Stimulated activated memory B cell treated with anti-CD40 and anti-IgM and Interleukin-4, amounts not matched to agents 10 μg/mL and 1 μg/mL and 100 μg/mL, for 72 hours (primary cell): Measurements from ENCODE around the gene C4orf36.

Experiments used
- ATAC-seq: fragments of 150-1000 bp; cut with Tn5 transposase; 2 replicates; pipeline ENCODE4 v1.10.0; 2021
- H3K27ac Mint-ChIP-seq: one replicate; pipeline ENCODE4 v1.8.0; 2022; ENCODE audit warnings: mild to moderate bottlenecking, mixed read lengths
- H3K27me3 Mint-ChIP-seq: one replicate; pipeline ENCODE4 v1.8.0; 2022; ENCODE audit warnings: mixed read lengths
- H3K36me3 Mint-ChIP-seq: one replicate; pipeline ENCODE4 v1.8.0; 2022; ENCODE audit warnings: mixed read lengths
- H3K4me1 Mint-ChIP-seq: one replicate; pipeline ENCODE4 v1.8.0; 2022; ENCODE audit warnings: mixed read lengths
- H3K4me3 Mint-ChIP-seq: one replicate; pipeline ENCODE4 v1.8.0; 2022; ENCODE audit warnings: mild to moderate bottlenecking, moderate library complexity, mixed read lengths
- H3K9me3 Mint-ChIP-seq: one replicate; pipeline ENCODE4 v1.8.0; 2022; ENCODE audit warnings: mixed read lengths

The C4orf36 gene

GRCh38 chr4:86924811-86925210, 32.6 kb upstream of the C4orf36 start:
- Mint-ChIP-seq H3K36me3 (peaks cover 3% of the 10 kb centered on the region), H3K27me3 (no peaks in the 10 kb centered on the region), H3K27ac (no peak overlapping the region), H3K4me1 (peaks cover 30% of the 10 kb centered on the region), H3K4me3 (no peak overlapping the region), H3K9me3 (no peaks in the 10 kb centered on the region)
- no peak for ATAC-seq

- Mint-ChIP-seq H3K4me3 (no peak overlapping the region), H3K9me3 (no peaks in the 10 kb centered on the region), H3K36me3 (no peaks in the 10 kb centered on the region), H3K4me1 (peaks cover 22% of the 10 kb centered on the region), H3K27ac (no peak overlapping the region), H3K27me3 (no peaks in the 10 kb centered on the region)
- ATAC-seq, result no peak
Measured at GRCh38 chr4:86921608-86922252, 29.5 kb upstream of the C4orf36 start.

GRCh38 chr4:86919561-86920223, 27.5 kb upstream of the C4orf36 start:
- Mint-ChIP-seq H3K4me3 (no peak overlapping the region), H3K4me1 (peaks cover 22% of the 10 kb centered on the region), H3K27ac (no peak overlapping the region), H3K9me3 (no peaks in the 10 kb centered on the region), H3K36me3 (no peaks in the 10 kb centered on the region), H3K27me3 (no peaks in the 10 kb centered on the region)
- no peak for ATAC-seq

- Mint-ChIP-seq H3K27ac (peak overlapping the region; percentile 20), H3K27me3 (no peaks in the 10 kb centered on the region), H3K4me3 (no peak overlapping the region), H3K36me3 (no peaks in the 10 kb centered on the region), H3K9me3 (no peaks in the 10 kb centered on the region), H3K4me1 (peaks cover 22% of the 10 kb centered on the region)
- ATAC-seq, result peak; percentile 50
Measured at GRCh38 chr4:86918539-86919072, 26.4 kb upstream of the C4orf36 start.

- H3K4me1 Mint-ChIP-seq, result peaks cover 17% of the 10 kb centered on the region
Measured at GRCh38 chr4:86917212-86918039, 25.2 kb upstream of the C4orf36 start.

GRCh38 chr4:86916392-86916791, 24.2 kb upstream of the C4orf36 start:
- no peak for ATAC-seq
- H3K27me3 Mint-ChIP-seq, result no peaks in the 10 kb centered on the region
- H3K4me1 Mint-ChIP-seq, result peaks cover 18% of the 10 kb centered on the region
- no peak overlapping the region for H3K4me3 Mint-ChIP-seq
- no peaks in the 10 kb centered on the region for H3K36me3 Mint-ChIP-seq
- no peak overlapping the region for H3K27ac Mint-ChIP-seq
- no peaks in the 10 kb centered on the region for H3K9me3 Mint-ChIP-seq

More at GRCh38 chr4:86917212-86918039, 25.2 kb upstream of the C4orf36 start:
- Mint-ChIP-seq H3K36me3 (no peaks in the 10 kb centered on the region), H3K4me3 (no peak overlapping the region), H3K27ac (peak overlapping the region; percentile 50), H3K9me3 (no peaks in the 10 kb centered on the region), H3K27me3 (no peaks in the 10 kb centered on the region)
- ATAC-seq, result no peak

- no peaks in the 10 kb centered on the region for H3K27me3 Mint-ChIP-seq
- ATAC-seq, result peak; percentile 39
- H3K27ac Mint-ChIP-seq, result no peak overlapping the region
Measured at GRCh38 chr4:86910820-86911684, 18.8 kb upstream of the C4orf36 start.

GRCh38 chr4:86910369-86910768, 18.1 kb upstream of the C4orf36 start:
- Mint-ChIP-seq H3K4me1 (peaks cover 36% of the 10 kb centered on the region), H3K27ac (no peak overlapping the region), H3K9me3 (no peaks in the 10 kb centered on the region), H3K27me3 (no peaks in the 10 kb centered on the region), H3K36me3 (no peaks in the 10 kb centered on the region), H3K4me3 (no peak overlapping the region)
- no peak for ATAC-seq

More at GRCh38 chr4:86910820-86911684, 18.8 kb upstream of the C4orf36 start:
- H3K4me3 Mint-ChIP-seq, result no peak overlapping the region
- H3K36me3 Mint-ChIP-seq, result no peaks in the 10 kb centered on the region
- H3K4me1 Mint-ChIP-seq, result peaks cover 36% of the 10 kb centered on the region
- H3K9me3 Mint-ChIP-seq, result no peaks in the 10 kb centered on the region

GRCh38 chr4:86909546-86910295, 17.5 kb upstream of the C4orf36 start:
- ATAC-seq, result no peak
- no peaks in the 10 kb centered on the region for H3K36me3 Mint-ChIP-seq
- no peak overlapping the region for H3K4me3 Mint-ChIP-seq
- H3K27ac Mint-ChIP-seq, result no peak overlapping the region
- H3K9me3 Mint-ChIP-seq, result no peaks in the 10 kb centered on the region
- H3K27me3 Mint-ChIP-seq, result no peaks in the 10 kb centered on the region
- H3K4me1 Mint-ChIP-seq, result peaks cover 36% of the 10 kb centered on the region

GRCh38 chr4:86908251-86908657, 16.0 kb upstream of the C4orf36 start:
- Mint-ChIP-seq H3K9me3 (no peaks in the 10 kb centered on the region), H3K36me3 (no peaks in the 10 kb centered on the region), H3K4me3 (no peak overlapping the region), H3K4me1 (peaks cover 36% of the 10 kb centered on the region), H3K27me3 (peaks cover 8% of the 10 kb centered on the region), H3K27ac (no peak overlapping the region)
- ATAC-seq, result no peak

GRCh38 chr4:86901864-86902263, 9.6 kb upstream of the C4orf36 start:
- H3K4me3 Mint-ChIP-seq, result no peak overlapping the region
- H3K4me1 Mint-ChIP-seq, result no peaks in the 10 kb centered on the region
- H3K27me3 Mint-ChIP-seq, result peaks cover 8% of the 10 kb centered on the region
- no peak overlapping the region for H3K27ac Mint-ChIP-seq
- ATAC-seq, result no peak
- peaks cover 5% of the 10 kb centered on the region for H3K36me3 Mint-ChIP-seq
- H3K9me3 Mint-ChIP-seq, result no peaks in the 10 kb centered on the region

- H3K27ac Mint-ChIP-seq, result no peak overlapping the region
- no peaks in the 10 kb centered on the region for H3K4me1 Mint-ChIP-seq
- peaks cover 5% of the 10 kb centered on the region for H3K36me3 Mint-ChIP-seq
- no peak for ATAC-seq
- H3K9me3 Mint-ChIP-seq, result no peaks in the 10 kb centered on the region
- no peaks in the 10 kb centered on the region for H3K27me3 Mint-ChIP-seq
- H3K4me3 Mint-ChIP-seq, result no peak overlapping the region
Measured at GRCh38 chr4:86898562-86898961, 6.3 kb upstream of the C4orf36 start.

- H3K4me3 Mint-ChIP-seq, result no peak overlapping the region
- H3K27ac Mint-ChIP-seq, result no peak overlapping the region
Measured at GRCh38 chr4:86896596-86896995, 4.4 kb upstream of the C4orf36 start.

More at GRCh38 chr4:86896596-86896995, 4.4 kb upstream of the C4orf36 start:
- Mint-ChIP-seq H3K27me3 (peaks cover 12% of the 10 kb centered on the region), H3K4me1 (peaks cover 3% of the 10 kb centered on the region), H3K36me3 (peaks cover 1% of the 10 kb centered on the region), H3K9me3 (no peaks in the 10 kb centered on the region)
- no peak for ATAC-seq
